GM12892 (cell line): Measurements from ENCODE around the gene TMEM9B.

Source experiments
- POLR2A ChIP-seq: IDR thresholded peaks from 2 replicates; pipeline ENCODE4 v1.6.1; 2011; ENCODE audit warnings: low read depth, low read length, control low read depth
- POLR2AphosphoS5 ChIP-seq: IDR thresholded peaks from 2 replicates; pipeline ENCODE4 v1.6.1; 2011; ENCODE audit warnings: low read depth, low read length, control low read depth
- TAF1 ChIP-seq: IDR thresholded peaks from 2 replicates; pipeline ENCODE4 v1.6.1; 2011; ENCODE audit warnings: low read depth, mild to moderate bottlenecking, control low read depth, low read length, borderline replicate concordance

GRCh38 chr11:8908099-8908498, 56.1 kb downstream of the TMEM9B start:
- no peak for TF ChIP-seq POLR2A
- TF ChIP-seq TAF1, result no peak
- TF ChIP-seq POLR2AphosphoS5, result no peak
